GM13976 (cell line): ENCODE data around the gene SPEF1.

Experiments used
- DNase-seq: peaks from one replicate; pipeline ENCODE4 v3.0.0; 2012; ENCODE audit warnings: low spot score
- CTCF ChIP-seq: IDR thresholded peaks from 2 replicates; pipeline ENCODE4 v1.5.1; 2012; ENCODE audit warnings: borderline replicate concordance, mild to moderate bottlenecking; ENCODE audit not compliant: insufficient read depth; ENCODE audit errors: extremely low read depth, missing control alignments, control extremely low read depth
- in situ Hi-C: fragments of 300-500 bp; cut with MboI; formaldehyde crosslinking; loops from one replicate; pipeline ENCODE4 v1.12.0; 2022; ENCODE audit warnings: low sequenced_read_pairs, mixed read lengths, inconsistent platforms; ENCODE audit not compliant: unreplicated experiment

The SPEF1 gene

GRCh38 chr20:3730803-3731672, 50.2 kb downstream of the SPEF1 start:
- no peak for TF ChIP-seq CTCF
- DNase-seq, result no peak
- in situ Hi-C loops, result no loop called here

- TF ChIP-seq CTCF, result no peak
- DNase-seq, result no peak
- in situ Hi-C loops, result no loop called here
Observed at GRCh38 chr20:3729811-3730540, 51.3 kb downstream of the SPEF1 start.

- no peak for DNase-seq
- in situ Hi-C loops, result no loop called here
- no peak for TF ChIP-seq CTCF
Observed at GRCh38 chr20:3729378-3729777, 51.9 kb downstream of the SPEF1 start.

GRCh38 chr20:3728876-3729275, 52.4 kb downstream of the SPEF1 start:
- TF ChIP-seq CTCF, result no peak
- no peak for DNase-seq
- in situ Hi-C loops, result no loop called here

GRCh38 chr20:3728354-3728753, 52.9 kb downstream of the SPEF1 start:
- no peak for TF ChIP-seq CTCF
- no peak for DNase-seq
- in situ Hi-C loops, result no loop called here
